Measurements from ENCODE around the gene KLHL36. TPM values are rescaled to one million over a fixed set of nuclear protein-coding genes. Genes with fewer than 3 reads are reported as not detected.
A peak's percentile ranks its signal among the peaks of the same experiment; 100 is the strongest.

The KLHL36 gene
- total RNA-seq, 2 experiments from 2014 or later, result 58.9 to 66.1 TPM

DNA sequence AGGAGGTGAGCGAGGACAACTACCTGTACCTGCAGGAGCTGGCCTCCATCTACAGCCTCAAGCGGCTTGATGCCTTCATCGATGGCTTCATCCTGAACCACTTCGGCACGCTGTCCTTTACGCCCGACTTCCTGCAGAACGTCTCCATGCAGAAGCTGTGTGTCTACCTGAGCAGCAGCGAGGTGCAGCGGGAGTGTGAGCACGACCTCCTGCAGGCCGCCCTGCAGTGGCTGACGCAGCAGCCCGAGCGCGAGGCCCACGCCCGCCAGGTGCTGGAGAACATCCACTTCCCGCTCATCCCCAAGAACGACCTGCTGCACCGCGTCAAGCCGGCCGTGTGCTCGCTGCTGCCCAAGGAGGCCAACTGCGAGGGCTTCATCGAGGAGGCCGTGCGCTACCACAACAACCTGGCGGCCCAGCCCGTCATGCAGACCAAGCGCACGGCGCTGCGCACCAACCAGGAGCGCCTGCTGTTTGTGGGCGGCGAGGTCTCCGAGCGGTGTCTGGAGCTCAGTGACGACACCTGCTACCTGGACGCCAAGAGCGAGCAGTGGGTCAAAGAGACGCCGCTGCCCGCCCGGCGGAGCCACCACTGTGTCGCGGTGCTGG lies 9.0 kb downstream of the KLHL36 start:
- no peaks in the 10 kb centered on the region for H3K9me3 ChIP-seq (ENCODE audit: low read length)
- DNase-seq (ENCODE audit: low spot score), result no peak
- H3K27ac ChIP-seq (ENCODE audit: low read depth, low read length, poor library complexity, severe bottlenecking), result peak overlapping the region; percentile 74
- H3K79me2 ChIP-seq (ENCODE audit: insufficient read depth, low read depth, low read length), result peaks cover 6% of the 10 kb centered on the region; the same call in 1 of the 2 replicates
- ChIA-PET POLR2A (interaction anchor here (2.1 kb wide), 1 partner anchor 12 kb away, joined by 15 read pairs; no protein-coding TSS in a partner anchor), CTCF (ENCODE audit: unreplicated experiment) (no interaction called here)
- intact Hi-C loops (cut with micrococcal nuclease; ENCODE audit: unreplicated experiment), result no loop called here
- H3K9me2 ChIP-seq (ENCODE audit: insufficient read depth, low read length), result no peaks in the 10 kb centered on the region
- H3K4me3 ChIP-seq (ENCODE audit: low read depth, low read length, poor library complexity, severe bottlenecking), result no peak overlapping the region
- peak overlapping the region; percentile 72 for H3K4me2 ChIP-seq (ENCODE audit: low read length)
- H3K36me3 ChIP-seq (ENCODE audit: insufficient read depth, low read length), result peaks cover 84% of the 10 kb centered on the region
- no TSS peak for BruUV-seq (replicated peaks)
- H3K4me1 ChIP-seq (ENCODE audit: insufficient read depth, low read length, poor library complexity, severe bottlenecking), result peaks cover 23% of the 10 kb centered on the region
- no peak overlapping the region for H2AFZ ChIP-seq (ENCODE audit: low read length)
- TF ChIP-seq, protein P1, sequence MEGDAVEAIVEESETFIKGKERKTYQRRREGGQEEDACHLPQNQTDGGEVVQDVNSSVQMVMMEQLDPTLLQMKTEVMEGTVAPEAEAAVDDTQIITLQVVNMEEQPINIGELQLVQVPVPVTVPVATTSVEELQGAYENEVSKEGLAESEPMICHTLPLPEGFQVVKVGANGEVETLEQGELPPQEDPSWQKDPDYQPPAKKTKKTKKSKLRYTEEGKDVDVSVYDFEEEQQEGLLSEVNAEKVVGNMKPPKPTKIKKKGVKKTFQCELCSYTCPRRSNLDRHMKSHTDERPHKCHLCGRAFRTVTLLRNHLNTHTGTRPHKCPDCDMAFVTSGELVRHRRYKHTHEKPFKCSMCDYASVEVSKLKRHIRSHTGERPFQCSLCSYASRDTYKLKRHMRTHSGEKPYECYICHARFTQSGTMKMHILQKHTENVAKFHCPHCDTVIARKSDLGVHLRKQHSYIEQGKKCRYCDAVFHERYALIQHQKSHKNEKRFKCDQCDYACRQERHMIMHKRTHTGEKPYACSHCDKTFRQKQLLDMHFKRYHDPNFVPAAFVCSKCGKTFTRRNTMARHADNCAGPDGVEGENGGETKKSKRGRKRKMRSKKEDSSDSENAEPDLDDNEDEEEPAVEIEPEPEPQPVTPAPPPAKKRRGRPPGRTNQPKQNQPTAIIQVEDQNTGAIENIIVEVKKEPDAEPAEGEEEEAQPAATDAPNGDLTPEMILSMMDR (conservative IDR thresholded peaks at IDR 0.05; ENCODE audit: low read length), result no peak
- TF ChIP-seq EZH2phosphoT487 (IDR thresholded peaks at IDR 0.05; ENCODE audit: borderline replicate concordance, low read depth, low read length), result no peak
- no peaks in the 10 kb centered on the region for H4K20me1 ChIP-seq (ENCODE audit: insufficient read depth, low read length)

DNA sequence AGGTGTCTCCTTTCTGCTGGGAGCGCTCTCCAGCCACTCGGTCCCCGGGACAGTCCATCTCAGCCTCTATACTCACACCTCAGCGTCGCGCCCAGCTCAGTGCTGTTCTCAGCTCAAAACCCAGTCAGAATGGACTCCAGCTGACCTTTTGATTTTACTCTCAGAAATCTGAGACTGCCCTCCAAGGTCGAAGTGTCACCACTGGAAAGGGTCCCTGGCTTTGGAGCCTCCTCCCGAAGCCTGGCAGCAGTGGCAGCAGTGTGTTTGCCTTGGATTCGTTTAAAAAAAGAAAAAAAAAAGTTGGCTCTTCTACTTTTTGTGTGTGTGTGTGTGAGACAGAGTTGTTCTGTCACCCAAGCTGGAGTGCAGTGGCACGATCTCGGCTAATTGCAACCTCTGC lies 10.4 kb downstream of the KLHL36 start:
- intact Hi-C loops (cut with micrococcal nuclease; ENCODE audit: unreplicated experiment), result no loop called here
- POLR2A ChIA-PET, result interaction anchor here (0.6 to 0.9 kb wide), 3 partner anchors 9 to 84 kb away, joined by 3 to 6 read pairs (median 3); no protein-coding TSS in a partner anchor

More for the DNA sequence above, 10.4 kb downstream of the KLHL36 start:
- peaks cover 35% of the 10 kb centered on the region for H3K4me1 ChIP-seq (ENCODE audit: insufficient read depth, low read length, poor library complexity, severe bottlenecking)
- no peak overlapping the region for H3K27ac ChIP-seq (ENCODE audit: low read depth, low read length, poor library complexity, severe bottlenecking)
- no TSS peak for BruUV-seq (replicated peaks)
- H3K9me3 ChIP-seq (ENCODE audit: low read length), result no peaks in the 10 kb centered on the region
- no peak overlapping the region for H3K4me3 ChIP-seq (ENCODE audit: low read depth, low read length, poor library complexity, severe bottlenecking)
- peaks cover 6% of the 10 kb centered on the region; the same call in 1 of the 2 replicates for H3K79me2 ChIP-seq (ENCODE audit: insufficient read depth, low read depth, low read length)
- TF ChIP-seq EZH2phosphoT487 (IDR thresholded peaks at IDR 0.05; ENCODE audit: borderline replicate concordance, low read depth, low read length), result no peak
- TF ChIP-seq, protein P1 (conservative IDR thresholded peaks at IDR 0.05; ENCODE audit: low read length), result no peak
- no peaks in the 10 kb centered on the region for H3K9me2 ChIP-seq (ENCODE audit: insufficient read depth, low read length)
- CTCF ChIA-PET (ENCODE audit: unreplicated experiment), result interaction anchor here (0.6 kb wide), 1 partner anchor 21 kb away, joined by 4 read pairs; no protein-coding TSS in a partner anchor
- peaks cover 87% of the 10 kb centered on the region for H3K36me3 ChIP-seq (ENCODE audit: insufficient read depth, low read length)
- no peak overlapping the region for H3K4me2 ChIP-seq (ENCODE audit: low read length)
- H4K20me1 ChIP-seq (ENCODE audit: insufficient read depth, low read length), result no peaks in the 10 kb centered on the region
- no peak overlapping the region for H2AFZ ChIP-seq (ENCODE audit: low read length)
- DNase-seq (ENCODE audit: low spot score), result no peak

Data from OCI-LY7 (cell line).